H1 (cell line): ENCODE measurements around the gene BCL7B. TPM values are rescaled to one million over a fixed set of nuclear protein-coding genes. Genes with fewer than 3 reads are reported as not detected.

Experiments used
- RAD21 ChIP-seq, 2 experiments: IDR thresholded peaks in 1 of 2; conservative IDR thresholded peaks in 1 of 2; 2 replicates each; pipeline ENCODE4 v1.6.1; 2011; ENCODE audit warnings: low read depth in 2 of 2, low read length in 2 of 2, improper control_type of control experiment in 1 of 2, inconsistent platforms in 1 of 2, mild to moderate bottlenecking in 1 of 2, moderate library complexity in 1 of 2
- polyA plus RNA-seq, 7 experiments: library from polyadenylated mRNA; depleted of rRNA in 3 of 7; stranded (reverse) in 5 of 7; unstranded in 2 of 7; fragments of >200 nt in 5 of 7; fragments of 200-250 nt in 2 of 7; gene quantifications; 1 replicate in 5 of 7; 2 replicates in 1 of 7; 4 replicates in 1 of 7; pipeline versions ENCODE4 v1.2.1 to v1.2.3, GENCODE V29; 2011 to 2013; ENCODE audit warnings: missing spikeins in 2 of 7, mixed read lengths in 2 of 7
- total RNA-seq: library from RNA; stranded (reverse); fragmentation: NEBNext Ultra II Directional; extraction: Animal tissue kit (Norgen Biotek cat#: 25700); gene quantifications from 2 replicates; pipeline ENCODE4 v1.2.1, GENCODE V29; 2021

BCL7B gene
- total and polyA plus RNA-seq, 2 of the 8 experiments (the other 6 are each of a cell fraction or from before 2014, with no cell fraction given), result 24.9 to 44.6 TPM

- TF ChIP-seq RAD21 (IDR thresholded peaks at IDR 0.05 in 1 of 2, conservative IDR thresholded peaks at IDR 0.05 in 1 of 2; ENCODE audit: low read depth in 2 of 2, low read length in 2 of 2), result no peak
Observed at GRCh38 chr7:73557397-73558257, at the start of gene BCL7B (continued).
